Thymus (tissue), 11 donors: Measurements from ENCODE around the gene STH. TPM values are rescaled to one million over a fixed set of nuclear protein-coding genes. Genes with fewer than 3 reads are reported as not detected.

Experiments used
- DNase-seq, 9 donors: peaks; one replicate each; pipeline ENCODE4 v3.0.0-alpha.2; 2013; ENCODE audit warnings: low spot score in 9 of 9, low read depth in 6 of 9, missing footprints in 1 of 9
- H3K27ac ChIP-seq, 2 donors: one replicate each; pipeline ENCODE4 v1.5.1; 2013; ENCODE audit warnings: control low read depth in 1 of 2, low read depth in 1 of 2, low read length in 1 of 2, mild to moderate bottlenecking in 1 of 2, moderate library complexity in 1 of 2
- H3K27me3 ChIP-seq, 2 donors: one replicate each; pipeline ENCODE4 v1.5.1; 2013; ENCODE audit warnings: low read length in 1 of 2; ENCODE audit not compliant: control insufficient read depth in 2 of 2, insufficient read depth in 1 of 2
- H3K36me3 ChIP-seq, 2 donors: one replicate each; pipeline ENCODE4 v1.5.1; 2013; ENCODE audit warnings: low read length in 1 of 2, mild to moderate bottlenecking in 1 of 2, moderate library complexity in 1 of 2; ENCODE audit not compliant: control insufficient read depth in 2 of 2, insufficient read depth in 2 of 2
- H3K4me1 ChIP-seq, 2 donors: one replicate each; pipeline ENCODE4 v1.5.1; 2013; ENCODE audit warnings: low read length in 2 of 2; ENCODE audit not compliant: control insufficient read depth in 2 of 2, insufficient read depth in 2 of 2
- H3K4me3 ChIP-seq, 2 donors: one replicate each; pipeline ENCODE4 v1.5.1; 2013; ENCODE audit warnings: low read length in 2 of 2, control low read depth in 1 of 2, mild to moderate bottlenecking in 1 of 2
- H3K9me3 ChIP-seq, 2 donors: one replicate each; pipeline ENCODE4 v1.5.1; 2013; ENCODE audit warnings: low read length in 1 of 2, mild to moderate bottlenecking in 1 of 2; ENCODE audit not compliant: control insufficient read depth in 2 of 2, insufficient read depth in 1 of 2
- WGBS: extraction: QIAGEN DNeasy Blood & Tissue Kit; methylation state at CpG from one replicate; pipeline ENCODE4 v1.1.7; 2013; 5-methylcytosine and 5-hydroxymethylcytosine counted together
- polyA plus RNA-seq: library from polyadenylated mRNA; stranded (reverse); fragments of 200-250 nt; gene quantifications from one replicate; pipeline ENCODE4 v1.2.3, GENCODE V29; 2013
- total RNA-seq: library from RNA; stranded (reverse); fragments of 120-200 nt; gene quantifications from one replicate; pipeline ENCODE4 v1.2.4, GENCODE V29; 2013
- donor health status: healthy.

The STH gene
- total and polyA plus RNA-seq, 2 donors: not detected

GRCh38 chr17:45996282-45996937 is 2.6 kb upstream of the STH start:
- Histone ChIP-seq H3K9me3 (no peaks in the 10 kb centered on the region), H3K27me3 (peaks cover 0 to 2% of the 10 kb centered on the region in 2 donors), H3K27ac (no peak overlapping the region), H3K36me3 (no peaks in the 10 kb centered on the region), H3K4me3 (no peak overlapping the region), H3K4me1 (no peaks in the 10 kb centered on the region)
- no peak for DNase-seq
- WGBS: 91% methylated on average over 31 of the region's 31 CpGs

GRCh38 chr17:45997166-45997565 is 1.9 kb upstream of the STH start:
- no peaks in the 10 kb centered on the region for H3K4me1 ChIP-seq
- H3K4me3 ChIP-seq: no peak overlapping the region
- H3K36me3 ChIP-seq: no peaks in the 10 kb centered on the region
- no peaks in the 10 kb centered on the region for H3K9me3 ChIP-seq
- peaks cover 0 to 4% of the 10 kb centered on the region in 2 donors for H3K27me3 ChIP-seq
- no peak for DNase-seq
- WGBS: 91% methylated on average over 13 of the region's 13 CpGs
- H3K27ac ChIP-seq: no peak overlapping the region

- H3K4me1 ChIP-seq: no peaks in the 10 kb centered on the region
- no peaks in the 10 kb centered on the region for H3K9me3 ChIP-seq
- no peak overlapping the region for H3K27ac ChIP-seq
- no peaks in the 10 kb centered on the region for H3K36me3 ChIP-seq
- 99% methylated on average over 9 of the region's 9 CpGs for WGBS
- DNase-seq: no peak
- H3K27me3 ChIP-seq: peaks cover 0 to 4% of the 10 kb centered on the region in 2 donors
- no peak overlapping the region for H3K4me3 ChIP-seq
These were observed 1.4 kb upstream of the STH start for GRCh38 chr17:45997624-45998023.

GRCh38 chr17:45999900-46000290 is 845 bp downstream of the STH start:
- Histone ChIP-seq H3K27ac (no peak overlapping the region), H3K36me3 (no peaks in the 10 kb centered on the region), H3K27me3 (peaks cover 0 to 4% of the 10 kb centered on the region in 2 donors), H3K4me1 (no peaks in the 10 kb centered on the region), H3K4me3 (no peak overlapping the region), H3K9me3 (no peaks in the 10 kb centered on the region)
- no peak for DNase-seq
- 95% methylated on average over 9 of the region's 9 CpGs for whole genome bisulfite sequencing

GRCh38 chr17:46000292-46000691 is 1.2 kb downstream of the STH start:
- Histone ChIP-seq H3K27ac (no peak overlapping the region), H3K36me3 (no peaks in the 10 kb centered on the region), H3K4me1 (no peaks in the 10 kb centered on the region), H3K9me3 (no peaks in the 10 kb centered on the region), H3K27me3 (peaks cover 0 to 4% of the 10 kb centered on the region in 2 donors), H3K4me3 (no peak overlapping the region)
- 89% methylated on average over 7 of the region's 7 CpGs for WGBS
- no peak for DNase-seq

- Histone ChIP-seq H3K4me1 (no peaks in the 10 kb centered on the region), H3K36me3 (no peaks in the 10 kb centered on the region), H3K27me3 (peaks cover 0 to 2% of the 10 kb centered on the region in 2 donors), H3K27ac (no peak overlapping the region), H3K9me3 (no peaks in the 10 kb centered on the region), H3K4me3 (no peak overlapping the region)
- DNase-seq: no peak
- 95% methylated on average over 2 of the region's 2 CpGs for WGBS
These were observed 1.7 kb downstream of the STH start for GRCh38 chr17:46000757-46001156.

- Histone ChIP-seq H3K9me3 (no peaks in the 10 kb centered on the region), H3K4me1 (no peaks in the 10 kb centered on the region)
These were observed 2.6 kb downstream of the STH start for GRCh38 chr17:46001390-46002310.

GRCh38 chr17:46002311-46002972 is 3.4 kb downstream of the STH start:
- DNase-seq: peak; percentile 37 to 86 (median 67)
- H3K27ac ChIP-seq: no peak overlapping the region
- no peaks in the 10 kb centered on the region for H3K36me3 ChIP-seq
- no peaks in the 10 kb centered on the region for H3K4me1 ChIP-seq
- no peaks in the 10 kb centered on the region for H3K9me3 ChIP-seq
- H3K4me3 ChIP-seq: no peak overlapping the region
- WGBS: 32% methylated on average over 8 of the region's 8 CpGs
- H3K27me3 ChIP-seq: peaks cover 0 to 2% of the 10 kb centered on the region in 2 donors

More at GRCh38 chr17:46001390-46002310, 2.6 kb downstream of the STH start:
- WGBS: 88% methylated on average over 13 of the region's 13 CpGs
- Histone ChIP-seq H3K4me3 (no peak overlapping the region), H3K27ac (no peak overlapping the region), H3K27me3 (peaks cover 0 to 2% of the 10 kb centered on the region in 2 donors), H3K36me3 (no peaks in the 10 kb centered on the region)
- DNase-seq: no peak

- no peaks in the 10 kb centered on the region for H3K4me1 ChIP-seq
- DNase-seq: no peak
- no peak overlapping the region for H3K27ac ChIP-seq
- 79% methylated on average over 7 of the region's 7 CpGs for WGBS
- H3K4me3 ChIP-seq: no peak overlapping the region
- peaks cover 0 to 2% of the 10 kb centered on the region in 2 donors for H3K27me3 ChIP-seq
- no peaks in the 10 kb centered on the region for H3K9me3 ChIP-seq
- H3K36me3 ChIP-seq: no peaks in the 10 kb centered on the region
These were observed 3.9 kb downstream of the STH start for GRCh38 chr17:46002973-46003316.
